Measurements from ENCODE around the gene WDPCP.

- no peak for TF ChIP-seq CTCF (IDR thresholded peaks at IDR 0.05; ENCODE audit: low read depth, low read length, missing input control)
- no peak for TF ChIP-seq REST (IDR thresholded peaks at IDR 0.05)
- no peak for TF ChIP-seq JUND (IDR thresholded peaks at IDR 0.05)
- TF ChIP-seq GABPA (IDR thresholded peaks at IDR 0.05 in 1 of 2, conservative IDR thresholded peaks at IDR 0.05 in 1 of 2): no peak
- no peak for TF ChIP-seq FOXA1 (IDR thresholded peaks at IDR 0.05)
- TF ChIP-seq TAF1 (conservative IDR thresholded peaks at IDR 0.05): no peak
- TF ChIP-seq, protein P1, sequence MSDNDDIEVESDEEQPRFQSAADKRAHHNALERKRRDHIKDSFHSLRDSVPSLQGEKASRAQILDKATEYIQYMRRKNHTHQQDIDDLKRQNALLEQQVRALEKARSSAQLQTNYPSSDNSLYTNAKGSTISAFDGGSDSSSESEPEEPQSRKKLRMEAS (IDR thresholded peaks at IDR 0.05): no peak
Measured at GRCh38 chr2:63073994-63074393, 514.3 kb downstream of the WDPCP start.
